GM21825 (cell line): ENCODE data around the gene DUSP10.

Source experiments
- ATAC-seq: cut with Tn5 transposase; IDR thresholded peaks from one replicate; pipeline ENCODE4 v1.9.1; 2021; ENCODE audit warnings: mild to moderate bottlenecking, moderate library complexity; ENCODE audit not compliant: unreplicated experiment

The DUSP10 gene

DNA sequence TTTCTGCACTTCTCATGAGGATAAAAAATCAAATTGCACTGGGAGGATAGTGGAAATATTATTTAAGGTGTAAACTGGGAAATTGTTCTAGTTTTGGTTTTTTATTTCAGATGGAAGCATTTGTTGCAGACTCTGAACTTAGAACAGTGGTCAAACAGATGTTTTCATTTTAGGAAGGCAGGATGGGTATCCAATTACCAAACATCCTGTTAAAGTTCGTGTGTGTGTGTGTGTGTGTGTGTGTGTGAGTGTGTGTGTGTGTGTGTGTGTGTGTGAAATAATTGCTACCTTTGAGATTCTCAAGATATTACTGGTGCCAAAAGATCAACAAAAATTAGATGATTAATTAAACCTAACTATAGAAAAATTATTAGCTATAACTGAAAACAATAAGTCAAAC, 24.3 kb upstream of the DUSP10 start:
- no peak for ATAC-seq

DNA sequence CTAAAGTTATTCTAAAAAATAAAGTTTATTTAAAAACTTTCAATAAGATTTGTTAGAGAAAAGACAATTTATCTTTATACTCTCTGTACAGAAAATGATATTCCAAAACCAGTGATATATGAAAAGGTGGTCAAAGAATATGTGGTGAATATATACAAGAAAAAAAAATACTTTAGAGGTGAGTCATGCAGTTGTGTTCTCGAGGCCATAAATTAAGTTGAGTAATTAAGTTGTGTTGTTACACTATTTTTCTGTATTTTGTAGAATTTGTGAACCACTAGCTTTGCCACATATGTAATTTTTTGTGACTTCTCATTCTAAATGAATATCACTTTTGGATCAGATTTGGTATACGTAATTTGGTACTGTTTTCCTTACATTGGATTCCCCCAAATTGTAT, 23.6 kb upstream of the DUSP10 start:
- no peak for ATAC-seq

DNA sequence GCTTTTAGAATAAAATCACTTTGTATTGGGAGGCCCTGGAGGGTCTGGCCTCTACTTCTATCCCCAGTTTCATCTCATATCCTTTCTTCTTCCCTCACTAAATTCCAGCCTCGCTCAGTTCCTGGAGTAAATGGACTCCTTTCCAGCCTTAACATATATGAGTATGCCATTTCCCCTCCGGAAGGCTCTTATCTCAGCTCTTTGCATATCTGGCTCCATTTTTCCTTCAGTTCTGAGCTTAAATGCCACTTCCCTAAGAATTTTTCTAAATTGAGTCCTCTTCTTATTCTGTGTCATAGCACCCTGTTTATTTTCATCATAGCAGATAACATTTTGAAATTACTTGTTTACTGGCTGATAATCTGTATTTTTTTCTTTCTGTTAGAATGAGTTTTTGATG, 20.2 kb upstream of the DUSP10 start:
- no peak for ATAC-seq

DNA sequence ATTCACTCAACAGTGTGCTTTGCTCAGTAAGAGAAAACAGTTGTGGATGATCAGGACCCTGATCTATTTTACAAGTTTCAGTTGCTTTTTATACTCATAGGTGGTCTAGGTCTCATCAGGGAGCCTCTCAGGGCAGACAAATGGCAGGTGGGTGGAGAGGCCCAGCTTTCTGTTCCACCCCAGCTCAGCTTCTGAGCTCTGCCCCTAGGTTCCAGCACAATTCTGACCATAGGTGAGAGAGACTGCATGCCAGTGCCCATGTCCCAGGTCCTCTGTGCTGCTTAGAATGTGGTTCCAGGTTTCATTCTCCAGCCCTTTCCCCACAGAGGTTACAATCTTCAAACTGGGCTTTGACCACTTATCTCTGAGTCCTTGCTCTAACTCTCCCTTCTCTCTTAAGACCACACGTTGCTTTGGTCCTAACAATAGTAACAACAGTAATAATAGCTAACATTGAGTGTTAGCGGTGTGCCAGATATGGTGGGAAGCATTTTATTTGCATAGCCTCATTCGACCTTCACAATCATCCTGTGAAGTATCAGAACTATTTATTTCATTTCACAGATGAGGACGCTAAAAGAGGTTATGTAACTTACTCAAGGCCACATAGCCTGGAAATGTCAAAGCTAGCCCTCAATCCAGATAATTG, 19.6 kb upstream of the DUSP10 start:
- peak; percentile 59 for ATAC-seq

DNA sequence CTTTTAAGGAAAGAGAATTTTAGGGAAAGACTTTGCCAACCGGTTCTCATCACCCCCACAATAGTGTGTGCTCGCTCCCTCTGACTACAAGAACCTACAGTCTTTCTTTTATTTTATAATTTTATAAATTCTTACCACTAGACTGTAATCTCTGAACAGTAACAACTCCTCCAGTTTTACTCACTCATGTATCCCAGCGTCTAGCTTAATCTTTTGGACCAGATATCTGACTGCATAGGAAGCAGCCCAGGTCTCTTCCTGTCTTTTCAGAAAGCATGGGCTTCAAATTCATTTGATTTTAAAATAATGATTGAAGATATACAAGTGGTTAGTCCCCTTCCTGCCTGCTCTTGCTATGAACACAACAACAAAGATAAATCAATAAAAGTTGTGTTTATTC, 19.0 kb upstream of the DUSP10 start:
- ATAC-seq = no peak

DNA sequence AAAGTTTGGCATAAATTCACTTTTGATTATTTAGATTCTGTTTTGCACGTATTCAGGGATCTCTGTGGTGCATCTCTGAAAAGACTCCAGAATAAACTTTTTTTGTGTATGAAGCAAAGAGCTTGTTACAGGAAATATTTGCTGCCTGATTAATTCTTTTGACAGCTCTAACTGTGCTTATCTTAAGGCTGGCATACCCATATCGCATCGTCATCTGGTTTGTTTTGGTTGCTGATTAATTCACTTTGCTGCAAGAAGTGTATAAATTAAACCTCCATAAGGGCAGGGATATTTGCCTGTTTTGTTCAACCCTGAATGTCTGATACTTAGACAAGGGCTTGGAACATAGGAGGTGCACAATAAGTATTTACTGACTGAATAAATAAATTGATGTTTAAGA, 17.5 kb upstream of the DUSP10 start:
- no peak for ATAC-seq

DNA sequence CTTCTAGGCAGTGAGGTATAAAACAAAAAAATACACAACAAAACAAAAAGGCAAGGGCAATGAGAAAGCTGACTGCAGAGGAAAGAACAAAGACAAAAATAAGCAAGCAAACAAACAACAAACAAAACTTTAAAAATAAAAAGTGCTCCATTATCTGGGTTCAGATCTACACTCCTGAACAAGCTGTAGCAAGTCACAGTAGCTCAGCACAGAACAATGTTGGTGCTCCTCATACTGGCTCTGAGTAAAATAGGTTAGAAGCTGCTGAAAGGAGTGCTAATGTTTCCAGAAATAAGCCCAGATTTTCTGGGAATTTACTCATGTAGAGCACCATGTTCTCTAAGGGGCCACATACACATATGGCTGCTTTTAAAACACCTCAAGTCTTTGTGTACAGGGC, 16.6 kb upstream of the DUSP10 start:
- no peak for ATAC-seq

DNA sequence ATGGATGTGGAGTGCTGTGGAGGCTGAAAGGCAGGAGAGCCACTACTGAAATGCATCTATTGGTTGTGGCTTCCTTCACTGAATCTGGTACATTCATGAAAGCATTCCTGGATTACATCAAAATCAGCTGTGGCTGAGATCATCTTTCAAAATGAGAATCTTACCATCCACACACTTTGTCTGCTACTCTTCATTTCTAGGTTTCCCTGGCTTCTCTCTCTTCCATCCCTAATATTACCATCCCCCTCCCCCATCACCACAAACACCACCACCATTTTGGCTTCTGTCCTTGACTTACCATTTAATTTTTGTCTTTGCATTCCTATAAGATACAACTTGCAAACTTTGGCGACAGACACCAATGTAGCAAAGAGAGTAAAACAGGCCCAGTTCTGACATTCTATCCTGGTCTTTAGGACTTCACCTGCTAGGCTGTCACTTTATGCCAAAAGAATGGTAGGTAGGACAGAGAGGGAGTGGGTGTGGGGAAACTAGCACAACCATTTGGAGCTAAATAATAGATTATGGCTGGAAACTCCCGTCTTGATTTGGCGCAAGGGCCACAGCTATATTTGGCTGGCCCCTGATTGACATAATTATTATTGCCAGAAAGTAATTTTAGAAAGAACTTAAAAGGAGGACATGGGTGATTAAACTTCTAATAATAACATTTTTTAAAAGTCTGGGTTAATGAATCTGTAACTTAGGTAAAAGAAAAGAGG, 15.1 kb upstream of the DUSP10 start:
- no peak for ATAC-seq

DNA sequence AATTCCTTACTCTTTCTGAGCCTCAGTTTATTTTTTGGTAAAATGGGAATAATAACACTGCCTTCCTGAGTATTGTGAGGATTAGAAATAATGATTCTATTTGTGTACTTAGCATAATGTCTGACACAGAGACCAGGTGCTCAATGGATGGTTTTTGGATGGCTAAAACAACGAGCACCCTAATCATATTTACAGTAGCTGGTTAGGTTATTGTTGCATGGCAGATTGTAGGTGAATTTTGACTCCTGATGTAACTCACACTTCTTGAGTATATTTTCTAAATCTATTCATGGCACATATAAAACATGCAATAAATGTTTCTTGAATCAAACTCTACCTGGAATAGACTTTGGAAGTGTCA, 11.9 kb upstream of the DUSP10 start:
- peak; percentile 23 for ATAC-seq

DNA sequence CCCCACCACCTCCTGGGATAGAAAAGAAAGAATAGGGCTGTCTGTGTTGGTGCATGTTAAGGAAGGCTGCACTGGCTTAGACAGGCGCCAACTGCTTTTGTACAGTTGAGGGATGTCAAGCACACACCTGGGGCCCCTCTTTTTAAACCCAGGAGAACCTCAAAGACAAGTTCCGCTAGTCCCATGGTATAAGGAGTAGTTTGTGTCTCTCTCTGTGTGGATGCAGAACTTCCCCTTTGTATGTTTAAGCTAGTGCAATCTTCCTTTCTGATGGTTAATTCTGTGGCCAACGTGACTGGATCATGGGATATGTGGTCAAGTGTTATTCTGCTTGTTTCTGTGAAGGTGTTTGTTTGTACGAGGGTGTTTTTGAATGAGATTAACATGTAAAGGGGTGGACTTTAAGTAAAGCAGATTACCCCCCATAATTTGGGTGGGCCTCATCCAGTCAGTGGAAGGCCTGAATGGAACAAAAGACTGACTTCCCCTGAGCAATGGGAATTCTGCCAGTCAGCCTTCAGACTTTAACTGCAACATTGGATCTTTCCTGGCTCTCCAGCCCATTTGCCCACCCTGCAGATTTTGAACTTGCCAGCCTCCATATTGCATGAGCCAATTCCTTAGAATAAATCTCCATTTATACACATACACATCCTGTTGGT, 9.5 kb upstream of the DUSP10 start:
- no peak for ATAC-seq

DNA sequence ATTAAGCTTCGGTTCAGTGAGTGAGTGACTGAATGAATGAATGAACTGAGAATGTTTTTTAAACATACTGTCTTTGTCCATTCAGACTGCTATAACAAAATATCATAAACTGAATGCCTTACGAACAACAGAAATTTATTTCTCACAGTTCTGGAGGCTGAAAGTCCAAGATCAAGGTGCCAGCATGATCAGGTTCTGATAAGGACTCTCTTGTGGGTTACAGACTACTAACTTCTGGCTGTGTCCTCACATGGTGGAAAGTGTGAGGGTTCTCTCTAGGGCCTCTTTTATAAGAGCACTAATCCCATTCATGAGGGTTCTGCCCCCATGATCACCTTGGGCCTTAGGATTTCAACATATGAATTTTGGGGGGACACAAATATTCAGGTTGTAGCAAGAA, 7.1 kb upstream of the DUSP10 start:
- no peak for ATAC-seq

DNA sequence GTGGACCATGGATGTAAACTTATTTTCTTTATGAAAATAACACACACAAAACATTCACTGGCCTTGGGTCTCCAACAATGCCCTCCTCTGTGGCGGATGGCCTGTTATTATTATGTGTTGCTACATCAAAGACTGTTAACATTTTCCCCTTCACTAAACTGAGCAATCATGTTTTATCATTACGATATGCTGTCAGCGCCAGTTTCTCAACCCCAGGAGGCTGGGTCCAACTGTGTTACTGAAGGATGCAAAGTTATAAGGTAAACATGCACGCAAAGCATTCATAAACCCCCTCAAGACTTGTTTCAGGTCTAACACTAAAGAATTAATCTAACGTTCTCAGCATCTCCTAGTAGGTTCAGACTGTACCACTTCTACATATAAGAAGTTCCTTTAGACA, 6.0 kb upstream of the DUSP10 start:
- no peak for ATAC-seq

DNA sequence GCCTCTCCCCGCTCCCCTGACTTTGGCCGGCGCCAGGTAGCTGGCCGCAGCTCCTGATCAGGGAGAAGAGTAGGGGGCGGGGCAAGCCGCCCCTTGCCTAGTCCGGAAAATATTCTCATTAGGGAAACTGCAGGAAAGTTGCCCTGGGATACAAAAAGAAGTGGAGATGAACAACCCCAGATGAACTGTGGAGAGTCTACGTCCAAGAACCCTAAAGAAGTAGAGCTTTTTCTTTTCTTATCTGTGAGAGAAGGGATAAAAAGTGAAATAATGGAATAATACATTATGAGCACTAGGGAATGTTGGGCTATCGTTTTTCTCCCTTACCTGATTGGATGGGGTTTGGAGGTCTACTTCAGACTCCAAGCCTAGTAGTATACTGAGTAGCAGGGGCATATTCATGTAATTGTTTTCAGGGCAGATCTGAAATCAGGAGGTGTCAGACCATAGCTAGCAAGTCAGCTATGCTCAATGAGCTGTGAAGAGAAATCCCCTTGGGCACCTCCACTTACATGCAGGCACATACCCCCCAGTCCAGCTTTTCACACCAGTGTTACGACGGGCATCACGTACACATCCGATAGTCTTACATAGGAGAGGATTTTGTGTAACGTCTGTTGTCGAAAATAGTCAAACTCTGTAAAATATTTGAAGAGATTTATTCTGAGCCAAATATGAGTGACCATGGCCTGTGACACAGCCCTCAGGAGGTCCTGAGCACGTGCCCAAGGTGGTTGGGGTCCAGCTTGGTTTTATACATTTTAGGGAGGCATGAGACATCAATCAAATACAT, 1.7 kb upstream of the DUSP10 start:
- ATAC-seq = peak; percentile 17

DNA sequence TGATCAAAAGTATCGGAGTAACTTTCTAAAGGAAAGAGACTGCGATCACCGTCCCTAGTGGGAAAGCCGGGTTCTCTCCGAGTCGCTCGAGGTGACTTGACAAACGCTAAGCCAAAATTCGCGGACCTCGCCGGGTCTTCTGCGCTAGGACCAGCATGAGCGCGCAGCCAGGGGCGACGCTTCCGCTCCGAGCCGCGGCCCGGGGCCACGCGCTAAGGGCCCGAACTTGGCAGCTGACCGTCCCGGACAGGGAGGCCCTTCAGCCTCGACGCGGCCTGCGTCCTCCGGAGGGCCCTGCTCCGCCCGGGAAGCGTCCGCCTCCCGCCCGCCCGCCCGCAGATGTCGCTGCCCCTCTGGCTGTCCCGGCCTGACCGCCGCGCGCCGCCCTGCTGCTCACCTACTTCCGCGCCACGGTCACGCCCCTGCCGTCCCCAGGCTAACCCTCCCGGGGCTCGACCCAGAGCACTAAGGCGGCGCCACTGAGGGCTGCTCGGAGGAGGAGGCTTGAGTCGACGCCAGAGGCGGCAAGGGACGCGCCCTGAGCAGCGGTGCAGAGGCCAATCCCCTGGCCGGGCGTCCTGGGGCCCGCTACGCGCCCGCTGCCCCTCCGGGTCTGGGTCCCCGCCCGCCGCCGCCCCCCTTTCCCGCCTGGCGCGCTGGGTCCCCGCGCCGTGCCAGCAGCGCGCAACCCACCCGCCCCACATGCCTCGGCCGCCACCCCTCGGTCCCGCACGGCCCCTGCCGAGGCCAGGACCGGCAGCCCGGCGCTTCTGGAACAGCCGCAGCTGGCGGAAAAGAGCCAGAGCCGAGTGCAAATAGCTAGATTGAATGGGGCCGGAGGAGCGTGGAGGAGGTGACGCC, 896 bp upstream of the DUSP10 start:
- peak; percentile 44 for ATAC-seq

DNA sequence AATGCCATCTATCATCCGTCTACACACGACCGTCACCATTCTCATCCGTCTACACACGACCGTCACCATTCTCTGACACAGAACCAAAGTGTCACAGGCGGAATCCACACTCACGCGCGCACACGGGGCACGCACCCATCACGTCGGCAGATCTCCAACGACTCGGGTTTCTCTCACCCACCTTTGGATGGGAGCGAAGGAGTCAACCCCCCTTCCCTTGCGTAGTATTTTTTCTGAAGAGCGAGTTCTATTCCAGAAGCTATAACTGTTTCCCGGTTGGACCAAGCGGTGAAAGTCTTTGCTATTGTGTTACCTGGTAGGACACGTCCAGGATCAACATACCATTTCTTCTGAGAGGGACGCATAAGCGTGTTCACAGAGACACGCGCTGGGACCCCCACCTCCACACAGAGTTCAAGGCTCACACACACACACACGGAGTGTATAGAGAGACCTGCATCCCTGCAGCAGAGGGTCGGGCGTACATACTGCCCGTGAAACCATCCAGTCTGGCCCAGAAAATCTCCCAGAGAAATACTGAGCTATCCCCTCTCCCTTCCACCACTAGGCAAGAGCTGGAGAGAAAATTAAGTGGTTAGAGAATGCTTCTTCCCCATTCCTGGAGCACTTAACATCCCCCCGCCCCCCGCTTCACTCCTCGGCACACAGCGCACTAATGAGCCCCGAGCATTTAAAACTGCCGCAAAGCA, 741 bp downstream of the DUSP10 start:
- ATAC-seq = no peak

DNA sequence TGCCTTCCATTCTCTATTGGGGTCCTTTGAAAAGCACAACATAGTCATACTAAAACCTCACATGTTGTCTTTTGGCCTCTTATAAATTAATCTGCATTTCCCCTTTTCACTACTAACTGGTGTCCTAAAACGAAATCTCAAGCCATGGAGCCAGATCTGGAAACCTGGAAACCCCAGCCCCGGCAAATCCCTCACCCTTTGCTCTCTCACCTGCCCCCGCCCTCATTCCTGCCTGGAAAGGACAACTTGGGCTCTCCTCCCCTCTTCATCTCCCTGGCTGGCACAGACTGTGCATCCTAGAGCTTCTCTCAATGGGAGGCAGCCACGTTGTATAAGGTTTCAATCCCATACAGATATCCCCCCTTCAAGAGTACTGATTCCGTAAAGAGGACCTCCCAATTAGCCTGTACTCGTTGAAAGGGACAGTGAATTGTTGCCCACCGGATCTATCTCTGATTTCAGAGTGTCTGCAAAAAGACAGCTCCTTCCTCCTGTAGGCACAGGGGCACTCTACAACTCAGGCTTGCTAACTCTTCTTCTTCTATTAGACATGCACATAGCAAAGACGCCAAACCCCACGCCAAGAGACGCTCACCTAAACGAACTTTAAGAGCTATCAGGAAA, 1.4 kb downstream of the DUSP10 start:
- ATAC-seq = no peak

DNA sequence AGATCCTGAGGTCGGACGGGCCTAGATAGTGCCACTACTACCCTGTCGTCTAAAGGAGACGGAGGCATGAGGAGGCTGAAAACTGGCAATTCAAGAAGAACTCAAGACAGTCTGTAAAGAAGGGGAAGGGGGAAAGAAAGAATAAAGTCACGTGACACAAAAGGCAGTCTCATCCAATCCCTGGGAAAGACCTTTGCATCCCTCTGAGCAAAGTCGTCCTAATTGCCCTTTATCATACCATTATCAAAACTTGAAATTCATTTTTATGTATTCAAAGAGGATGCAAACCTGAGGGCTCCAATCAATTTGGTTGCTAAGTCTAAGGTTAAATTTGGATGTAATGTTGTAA, 2.2 kb downstream of the DUSP10 start:
- ATAC-seq = no peak

DNA sequence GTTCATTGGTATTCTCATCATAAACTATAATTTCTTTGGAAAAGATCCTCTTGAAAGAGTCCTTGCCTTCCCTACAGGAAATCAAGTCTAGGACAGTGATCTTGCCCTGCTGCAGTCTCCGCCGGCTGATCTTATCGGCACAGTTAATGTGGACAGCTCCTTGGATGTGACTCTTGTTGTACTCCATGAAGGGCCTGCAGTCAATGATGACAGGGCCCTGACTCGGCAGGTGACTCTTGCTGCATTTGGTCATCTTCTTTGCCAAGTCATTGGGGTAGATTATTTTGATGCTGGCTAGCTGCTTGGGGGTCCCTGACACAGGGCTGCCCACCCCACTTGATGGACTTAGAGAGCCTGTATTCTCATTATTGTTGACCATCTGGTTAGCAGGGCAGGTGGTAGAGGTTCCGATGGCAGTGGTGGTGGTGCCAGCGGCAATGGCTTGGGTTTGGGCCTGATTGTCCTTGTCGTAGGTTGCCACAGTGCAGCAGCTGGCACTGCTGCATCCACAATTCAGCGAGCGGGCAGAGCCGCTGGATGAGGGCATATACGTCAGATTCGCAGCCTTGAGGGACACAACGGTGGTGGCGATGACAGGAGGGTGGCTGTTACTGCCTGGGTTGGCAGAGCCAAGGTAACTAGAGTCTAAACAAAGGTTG, 2.7 kb downstream of the DUSP10 start:
- ATAC-seq = no peak

DNA sequence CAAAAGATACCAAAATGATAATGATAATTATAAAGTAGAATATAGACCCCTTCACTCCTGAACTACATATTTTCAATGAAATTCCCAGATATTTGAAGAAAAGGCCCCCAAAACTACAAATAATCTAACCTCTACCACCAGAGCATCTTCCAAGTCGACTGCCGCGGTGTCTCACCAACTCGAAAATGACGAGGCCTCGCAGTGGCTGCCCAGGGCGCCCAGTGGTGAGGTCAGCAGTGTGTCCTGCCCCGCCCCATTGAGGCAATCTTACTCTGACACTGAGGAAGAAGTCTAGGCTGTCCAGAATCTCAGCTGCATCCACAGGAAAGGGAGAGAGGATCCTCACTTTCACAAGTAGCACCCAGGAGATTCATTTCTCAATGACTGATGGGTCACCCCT, 5.2 kb downstream of the DUSP10 start:
- no peak for ATAC-seq
